CD4-positive, alpha-beta memory T cell (primary cell): ENCODE results near the gene ADAM23. TPM values are rescaled to one million over a fixed set of nuclear protein-coding genes. Genes with fewer than 3 reads are reported as not detected.

Experiments used
- CTCF ChIA-PET: fragments of 350-600 bp; sonication (Branson Sonifier 250); formaldehyde crosslinking; loops from one replicate; lab custom pipeline; 2021; ENCODE audit warnings: inconsistent platforms; ENCODE audit not compliant: partially characterized antibody; lab: Charles Lee
- POLR2A ChIA-PET: fragments of 350-600 bp; sonication (Branson Sonifier 250); formaldehyde crosslinking; loops from one replicate; lab custom pipeline; 2021; ENCODE audit not compliant: partially characterized antibody; lab: Charles Lee
- DNase-seq, 5 donors: peaks; one replicate each; pipeline versions ENCODE4 v3.0.0 to v3.0.0-alpha.2; 2020 to 2022; ENCODE audit warnings: mixed read lengths in 1 of 5
- H3K27ac ChIP-seq: one replicate; pipeline ENCODE4 v1.7.0; 2013; ENCODE audit warnings: low read depth, low read length
- H3K27me3 ChIP-seq: 2 replicates; pipeline ENCODE4 v1.7.0; 2013; ENCODE audit warnings: mild to moderate bottlenecking, low read length, moderate library complexity; ENCODE audit not compliant: insufficient read depth
- H3K36me3 ChIP-seq: 2 replicates; pipeline ENCODE4 v1.7.0; 2013; ENCODE audit warnings: mild to moderate bottlenecking, low read length, moderate library complexity; ENCODE audit not compliant: insufficient read depth
- H3K4me1 ChIP-seq: 2 replicates; pipeline ENCODE4 v1.7.0; 2013; ENCODE audit warnings: mild to moderate bottlenecking, low read length, moderate library complexity; ENCODE audit not compliant: insufficient read depth
- H3K4me3 ChIP-seq, 2 donors: one replicate each; pipeline ENCODE4 v1.7.0; 2013; ENCODE audit warnings: low read length in 2 of 2, mild to moderate bottlenecking in 1 of 2
- H3K9me3 ChIP-seq, 2 donors: one replicate each; pipeline ENCODE4 v1.7.0; 2013; ENCODE audit warnings: low read length in 2 of 2, control low read depth in 1 of 2; ENCODE audit not compliant: control insufficient read depth in 1 of 2
- H3K27ac Mint-ChIP-seq, 7 donors: one replicate each; pipeline ENCODE4 v1.8.0; 2020 to 2021; ENCODE audit warnings: mixed read lengths in 7 of 7, mild to moderate bottlenecking in 6 of 7, inconsistent platforms in 3 of 7, moderate library complexity in 3 of 7
- H3K27me3 Mint-ChIP-seq, 2 donors: one replicate each; pipeline ENCODE4 v1.8.0; 2020 to 2021; ENCODE audit warnings: mixed read lengths in 2 of 2
- H3K36me3 Mint-ChIP-seq, 2 donors: one replicate each; pipeline ENCODE4 v1.8.0; 2020 to 2021; ENCODE audit warnings: mixed read lengths in 2 of 2, inconsistent platforms in 1 of 2, mild to moderate bottlenecking in 1 of 2
- H3K4me1 Mint-ChIP-seq, 4 donors: one replicate each; pipeline ENCODE4 v1.8.0; 2020 to 2021; ENCODE audit warnings: mixed read lengths in 4 of 4, mild to moderate bottlenecking in 1 of 4
- H3K4me3 Mint-ChIP-seq, 8 donors: one replicate each; pipeline ENCODE4 v1.8.0; 2020 to 2021; ENCODE audit warnings: mixed read lengths in 8 of 8, mild to moderate bottlenecking in 7 of 8, moderate library complexity in 6 of 8, inconsistent platforms in 3 of 8
- H3K9me3 Mint-ChIP-seq, 8 donors: one replicate each; pipeline ENCODE4 v1.8.0; 2020 to 2021; ENCODE audit warnings: mixed read lengths in 8 of 8, mild to moderate bottlenecking in 5 of 8, inconsistent platforms in 3 of 8, moderate library complexity in 1 of 8
- intact Hi-C: fragments of 100-400 bp; cut with micrococcal nuclease; formaldehyde crosslinking; loops from one replicate; pipeline ENCODE4 v1.15.1; 2023
- polyA plus RNA-seq, 2 donors: library from polyadenylated mRNA; unstranded; fragments of 300-500 nt; fragmentation: Illumina TruSeq; gene quantifications; one replicate each; pipeline ENCODE4 v1.2.3, GENCODE V29; 2021
- total RNA-seq, 2 experiments: library from RNA; stranded (reverse); gene quantifications; one replicate each; pipeline ENCODE4 v1.2.3, GENCODE V29; 2021

Gene ADAM23
- total and polyA plus RNA-seq, 4 experiments from 2014 or later: 2.9 to 31.3 (median 18.4) TPM

- Mint-ChIP-seq H3K36me3 (no peaks in the 10 kb centered on the region), H3K4me1 (no peaks in the 10 kb centered on the region), H3K9me3 (peaks cover 0 to 3% (median 0%) of the 10 kb centered on the region in 8 donors), H3K27ac (no peak overlapping the region), H3K4me3 (no peak overlapping the region), H3K27me3 (peaks cover 4 to 9% of the 10 kb centered on the region in 2 donors)
- DNase-seq: no peak
- intact Hi-C loops: no loop called here
- POLR2A ChIA-PET: no interaction called here
- peaks cover 4% of the 10 kb centered on the region for H3K27me3 ChIP-seq
- H3K36me3 ChIP-seq: no peaks in the 10 kb centered on the region
- H3K4me1 ChIP-seq: no peaks in the 10 kb centered on the region
- CTCF ChIA-PET: no interaction called here
- H3K4me3 ChIP-seq: no peak overlapping the region
- H3K9me3 ChIP-seq: no peaks in the 10 kb centered on the region
- no peak overlapping the region for H3K27ac ChIP-seq
These were observed 12.9 kb upstream of the ADAM23 start for GRCh38 chr2:206430452-206430851.

GRCh38 chr2:206431439-206431838 is 11.9 kb upstream of the ADAM23 start:
- Histone ChIP-seq H3K27ac (no peak overlapping the region), H3K4me3 (no peak overlapping the region), H3K27me3 (peaks cover 4% of the 10 kb centered on the region), H3K9me3 (no peaks in the 10 kb centered on the region), H3K4me1 (no peaks in the 10 kb centered on the region), H3K36me3 (no peaks in the 10 kb centered on the region)
- ChIA-PET CTCF (no interaction called here), POLR2A (no interaction called here)
- Mint-ChIP-seq H3K4me1 (no peaks in the 10 kb centered on the region), H3K27ac (no peak overlapping the region), H3K27me3 (peaks cover 4 to 9% of the 10 kb centered on the region in 2 donors), H3K9me3 (peaks cover 0 to 2% (median 0%) of the 10 kb centered on the region in 8 donors), H3K4me3 (no peak overlapping the region), H3K36me3 (no peaks in the 10 kb centered on the region)
- DNase-seq: no peak
- intact Hi-C loops: no loop called here

- Histone ChIP-seq H3K9me3 (no peaks in the 10 kb centered on the region), H3K27me3 (peaks cover 4% of the 10 kb centered on the region), H3K4me3 (no peak overlapping the region), H3K4me1 (no peaks in the 10 kb centered on the region), H3K36me3 (no peaks in the 10 kb centered on the region), H3K27ac (no peak overlapping the region)
- no peak overlapping the region for H3K4me3 Mint-ChIP-seq
- peaks cover 4 to 6% of the 10 kb centered on the region in 2 donors for H3K27me3 Mint-ChIP-seq
- intact Hi-C loops: no loop called here
- H3K9me3 Mint-ChIP-seq: peaks cover 0 to 2% (median 0%) of the 10 kb centered on the region in 8 donors
- no peaks in the 10 kb centered on the region for H3K36me3 Mint-ChIP-seq
- H3K27ac Mint-ChIP-seq: no peak overlapping the region
- no peaks in the 10 kb centered on the region for H3K4me1 Mint-ChIP-seq
- DNase-seq: no peak
- ChIA-PET POLR2A (no interaction called here), CTCF (no interaction called here)
These were observed 10.9 kb upstream of the ADAM23 start for GRCh38 chr2:206432193-206433082.

- no peaks in the 10 kb centered on the region for H3K36me3 ChIP-seq
- no peaks in the 10 kb centered on the region for H3K4me1 ChIP-seq
- H3K27me3 ChIP-seq: peaks cover 4% of the 10 kb centered on the region
- ChIA-PET CTCF (no interaction called here), POLR2A (no interaction called here)
- H3K9me3 Mint-ChIP-seq: no peaks in the 10 kb centered on the region
- peaks cover 4 to 10% of the 10 kb centered on the region in 2 donors for H3K27me3 Mint-ChIP-seq
- DNase-seq: no peak
- intact Hi-C loops: no loop called here
- no peak overlapping the region for H3K27ac ChIP-seq
- no peaks in the 10 kb centered on the region for H3K4me1 Mint-ChIP-seq
- no peak overlapping the region for H3K4me3 ChIP-seq
- H3K27ac Mint-ChIP-seq: no peak overlapping the region
- H3K36me3 Mint-ChIP-seq: no peaks in the 10 kb centered on the region
- no peak overlapping the region for H3K4me3 Mint-ChIP-seq
- no peaks in the 10 kb centered on the region for H3K9me3 ChIP-seq
These were observed 10.1 kb upstream of the ADAM23 start for GRCh38 chr2:206433190-206433589.

GRCh38 chr2:206433686-206434085 is 9.6 kb upstream of the ADAM23 start:
- H3K36me3 ChIP-seq: no peaks in the 10 kb centered on the region
- no peak overlapping the region for H3K4me3 ChIP-seq
- H3K4me3 Mint-ChIP-seq: no peak overlapping the region
- peaks cover 3 to 10% of the 10 kb centered on the region in 2 donors for H3K27me3 Mint-ChIP-seq
- DNase-seq: no peak
- no peaks in the 10 kb centered on the region for H3K9me3 ChIP-seq
- no peak overlapping the region for H3K27ac Mint-ChIP-seq
- no peak overlapping the region for H3K27ac ChIP-seq
- CTCF ChIA-PET: no interaction called here
- no peaks in the 10 kb centered on the region for H3K4me1 Mint-ChIP-seq
- H3K9me3 Mint-ChIP-seq: no peaks in the 10 kb centered on the region
- no peaks in the 10 kb centered on the region for H3K4me1 ChIP-seq
- intact Hi-C loops: no loop called here
- peaks cover 4% of the 10 kb centered on the region for H3K27me3 ChIP-seq
- H3K36me3 Mint-ChIP-seq: no peaks in the 10 kb centered on the region
- POLR2A ChIA-PET: no interaction called here

- Mint-ChIP-seq H3K27ac (no peak overlapping the region), H3K4me3 (no peak overlapping the region), H3K9me3 (no peaks in the 10 kb centered on the region), H3K27me3 (peaks cover 15 to 24% of the 10 kb centered on the region in 2 donors), H3K4me1 (no peaks in the 10 kb centered on the region), H3K36me3 (no peaks in the 10 kb centered on the region)
- no peak overlapping the region for H3K4me3 ChIP-seq
- POLR2A ChIA-PET: no interaction called here
- H3K4me1 ChIP-seq: no peaks in the 10 kb centered on the region
- CTCF ChIA-PET: no interaction called here
- H3K27ac ChIP-seq: no peak overlapping the region
- intact Hi-C loops: no loop called here
- DNase-seq: no peak
- no peaks in the 10 kb centered on the region for H3K36me3 ChIP-seq
- no peaks in the 10 kb centered on the region for H3K9me3 ChIP-seq
- no peaks in the 10 kb centered on the region for H3K27me3 ChIP-seq
These were observed 7.6 kb upstream of the ADAM23 start for GRCh38 chr2:206435742-206436141.

- Histone ChIP-seq H3K36me3 (no peaks in the 10 kb centered on the region), H3K4me1 (peaks cover 9% of the 10 kb centered on the region), H3K4me3 (no peak overlapping the region), H3K27ac (no peak overlapping the region), H3K9me3 (no peaks in the 10 kb centered on the region), H3K27me3 (peaks cover 10% of the 10 kb centered on the region)
- H3K27me3 Mint-ChIP-seq: peaks cover 29 to 37% of the 10 kb centered on the region in 2 donors
- no peak overlapping the region for H3K4me3 Mint-ChIP-seq
- no peaks in the 10 kb centered on the region for H3K9me3 Mint-ChIP-seq
- H3K27ac Mint-ChIP-seq: no peak overlapping the region
- no peaks in the 10 kb centered on the region for H3K36me3 Mint-ChIP-seq
- no peak for DNase-seq
- peaks cover 5 to 12% (median 9%) of the 10 kb centered on the region in 4 donors for H3K4me1 Mint-ChIP-seq
- ChIA-PET CTCF (no interaction called here), POLR2A (no interaction called here)
- intact Hi-C loops: no loop called here
These were observed 5.1 kb upstream of the ADAM23 start for GRCh38 chr2:206438196-206438724.
